C4-2B (cell line): ENCODE results near the gene CCDC167.

Experiments
- ZFX ChIP-seq: fragments of 450-650 bp; IDR thresholded peaks from 2 replicates; pipeline ENCODE4 v1.6.1; 2017
- TF ChIP-seq, protein P1 (sequence below): fragments of 450-650 bp; conservative IDR thresholded peaks from 2 replicates; pipeline ENCODE4 v1.5.1; 2017; ENCODE audit warnings: mild to moderate bottlenecking

DNA sequence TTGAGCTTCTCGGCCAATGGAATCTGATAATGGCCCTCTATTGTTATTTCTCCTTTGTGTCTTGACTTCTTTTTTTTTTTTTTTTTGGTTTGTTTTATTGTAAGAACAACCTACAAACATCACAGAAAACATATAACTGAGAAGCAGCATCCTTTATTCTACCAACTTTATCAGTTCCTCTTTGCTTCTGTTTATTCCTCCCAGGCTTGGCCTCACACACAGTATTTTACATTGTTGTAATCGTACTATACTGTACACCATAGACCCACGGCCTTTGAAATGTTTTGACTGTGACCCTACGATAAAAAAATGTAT is 558 bp upstream of the CCDC167 start:
- TF ChIP-seq, protein P1, sequence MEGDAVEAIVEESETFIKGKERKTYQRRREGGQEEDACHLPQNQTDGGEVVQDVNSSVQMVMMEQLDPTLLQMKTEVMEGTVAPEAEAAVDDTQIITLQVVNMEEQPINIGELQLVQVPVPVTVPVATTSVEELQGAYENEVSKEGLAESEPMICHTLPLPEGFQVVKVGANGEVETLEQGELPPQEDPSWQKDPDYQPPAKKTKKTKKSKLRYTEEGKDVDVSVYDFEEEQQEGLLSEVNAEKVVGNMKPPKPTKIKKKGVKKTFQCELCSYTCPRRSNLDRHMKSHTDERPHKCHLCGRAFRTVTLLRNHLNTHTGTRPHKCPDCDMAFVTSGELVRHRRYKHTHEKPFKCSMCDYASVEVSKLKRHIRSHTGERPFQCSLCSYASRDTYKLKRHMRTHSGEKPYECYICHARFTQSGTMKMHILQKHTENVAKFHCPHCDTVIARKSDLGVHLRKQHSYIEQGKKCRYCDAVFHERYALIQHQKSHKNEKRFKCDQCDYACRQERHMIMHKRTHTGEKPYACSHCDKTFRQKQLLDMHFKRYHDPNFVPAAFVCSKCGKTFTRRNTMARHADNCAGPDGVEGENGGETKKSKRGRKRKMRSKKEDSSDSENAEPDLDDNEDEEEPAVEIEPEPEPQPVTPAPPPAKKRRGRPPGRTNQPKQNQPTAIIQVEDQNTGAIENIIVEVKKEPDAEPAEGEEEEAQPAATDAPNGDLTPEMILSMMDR: no peak
- no peak for TF ChIP-seq ZFX
